Hematopoietic multipotent progenitor cell (in vitro differentiated cells): ENCODE data around the gene NTN5. TPM values are rescaled to one million over a fixed set of nuclear protein-coding genes. Genes with fewer than 3 reads are reported as not detected.

ENCODE experiments used
- DNase-seq, 3 donors: peaks; one replicate each; pipeline ENCODE4 v3.0.0-alpha.2; 2011 to 2015; ENCODE audit warnings: low read depth in 2 of 3, low spot score in 2 of 3
- total RNA-seq: library from RNA; depleted of rRNA; stranded (reverse); fragments of >200 nt; gene quantifications from one replicate; pipeline ENCODE4 v1.2.3, GENCODE V29; 2012

NTN5 gene
- total RNA-seq, 1 donor = 1.6 TPM

DNA sequence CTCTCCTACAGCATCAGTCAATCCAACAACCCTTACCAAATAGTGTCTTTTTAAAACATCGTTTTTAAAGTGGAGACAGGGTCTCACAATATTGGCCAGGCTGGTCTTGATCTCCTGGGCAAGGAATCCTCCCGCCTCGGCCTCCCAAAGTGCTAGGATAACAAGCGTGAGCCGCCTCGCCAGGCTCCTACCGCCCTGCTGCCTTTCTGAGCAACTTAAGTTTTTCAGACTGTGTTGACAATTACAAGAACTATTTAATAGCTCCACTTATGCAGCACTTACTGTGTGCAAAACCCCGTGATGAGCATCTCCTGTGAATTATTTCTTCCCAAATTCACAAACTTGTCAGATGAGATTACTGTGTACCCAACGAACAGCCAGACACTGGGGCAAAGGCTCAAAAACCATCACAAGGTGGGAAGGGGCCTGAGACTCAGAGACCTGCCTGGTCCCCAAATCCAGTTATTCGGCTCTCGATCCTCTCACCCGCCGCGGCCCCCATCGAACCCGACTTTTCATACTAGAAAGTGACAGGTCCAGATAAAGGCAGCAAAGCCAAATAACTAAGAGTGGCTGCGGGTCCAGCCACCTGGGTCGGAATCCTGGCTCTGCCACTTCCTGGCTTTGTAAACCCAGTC lies 54.4 kb downstream of the NTN5 start:
- DNase-seq = no peak

DNA sequence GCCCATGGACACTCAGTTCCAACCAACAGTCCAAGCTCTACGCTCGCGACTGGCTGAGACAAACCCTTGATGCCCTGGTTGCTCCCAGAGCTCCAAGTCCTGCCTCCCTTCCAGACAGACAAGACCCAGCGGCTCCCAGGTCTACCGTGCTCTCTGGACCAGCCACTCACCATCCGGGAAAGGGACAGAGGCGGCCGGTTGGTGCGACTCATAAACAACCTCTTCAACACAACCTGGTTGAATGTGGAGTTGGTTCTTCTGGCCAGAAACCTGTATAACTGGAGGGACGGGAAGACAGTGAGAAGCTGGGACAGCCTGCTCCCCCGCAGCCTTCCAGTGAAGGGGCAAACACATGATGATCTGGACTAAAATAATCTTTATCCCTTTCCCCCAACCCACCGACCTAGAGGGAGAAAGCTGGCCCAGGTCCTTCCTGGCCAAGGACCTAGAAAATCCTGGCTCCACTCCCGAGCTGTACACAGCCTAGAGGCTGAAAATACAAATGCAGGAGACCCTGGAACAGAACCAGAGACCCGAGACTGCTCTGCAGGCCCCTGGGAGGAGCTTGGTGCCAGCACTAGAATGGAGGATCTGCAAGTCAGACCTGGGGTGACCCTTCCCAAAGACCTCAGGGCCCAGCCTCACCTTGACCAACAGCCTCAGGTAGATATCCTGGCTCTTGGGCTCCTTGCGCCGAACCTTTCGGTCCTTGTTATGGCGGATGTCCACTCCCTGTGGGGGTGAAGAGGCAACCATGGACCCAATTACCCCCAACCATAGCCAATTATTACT lies 55.5 kb downstream of the NTN5 start:
- no peak for DNase-seq

- no peak for DNase-seq
Measured at GRCh38 chr19:48616491-48617056, 56.2 kb downstream of the NTN5 start.

DNA sequence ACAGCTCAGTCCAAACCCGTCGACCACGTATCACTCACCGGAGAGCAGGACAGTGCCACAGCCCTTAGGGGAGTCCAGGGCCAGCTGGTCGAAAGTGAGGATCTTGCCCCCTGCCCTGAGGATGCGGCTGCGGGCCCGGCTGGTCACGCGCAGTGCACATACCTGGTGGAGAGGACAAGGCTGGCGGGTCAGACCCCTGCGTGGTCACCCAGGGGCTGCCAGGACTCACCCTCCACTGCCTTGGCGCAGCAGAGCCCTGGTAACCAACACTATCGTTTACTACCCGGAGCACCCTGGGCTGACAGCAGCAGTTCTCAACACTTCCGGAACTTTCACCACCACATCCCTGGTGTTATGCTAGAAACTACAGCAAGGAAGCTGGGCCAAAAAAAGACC lies 56.8 kb downstream of the NTN5 start:
- DNase-seq = no peak

GRCh38 chr19:48615231-48616040 lies 57.4 kb downstream of the NTN5 start:
- no peak for DNase-seq

DNA sequence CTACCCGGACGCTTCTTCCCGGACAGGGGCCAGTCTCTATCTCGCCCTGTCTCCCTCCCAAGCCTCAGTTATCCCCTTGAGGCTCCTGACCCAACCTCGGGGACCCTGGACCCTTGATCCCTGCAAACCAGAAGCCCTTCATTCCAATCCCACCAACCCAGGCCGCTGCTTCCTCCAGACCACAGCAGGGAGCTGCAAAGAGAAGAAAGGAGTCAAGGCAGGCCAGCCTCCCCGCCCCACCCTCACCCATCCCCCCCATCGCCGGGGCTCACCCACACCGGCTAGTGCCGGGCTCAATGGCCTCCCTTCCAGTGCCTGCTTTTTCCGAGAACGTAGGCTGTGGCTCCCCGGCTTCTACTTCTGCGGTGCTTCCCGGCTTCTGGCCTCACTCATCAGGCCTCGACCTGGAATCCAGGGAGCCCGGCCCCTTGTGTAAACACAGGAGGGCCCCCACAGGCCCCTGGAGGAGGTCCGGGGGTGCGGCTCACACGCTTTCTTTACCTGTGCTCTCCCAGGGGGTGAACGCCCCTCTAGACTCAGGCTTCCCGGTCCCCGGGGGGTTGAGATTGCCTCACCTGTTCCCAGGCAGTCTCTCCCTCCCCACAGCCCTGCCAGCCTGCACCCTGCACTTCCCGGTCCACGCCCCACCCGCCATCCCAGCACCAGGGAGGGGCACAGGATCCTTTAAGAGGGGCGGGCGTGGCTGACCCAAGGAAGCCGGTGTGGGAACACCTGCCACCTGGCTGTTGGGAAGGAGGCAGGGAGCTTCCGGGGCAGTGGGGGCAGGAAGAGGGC lies 58.2 kb downstream of the NTN5 start, which contains the start of gene FAM83E:
FAM83E (minus strand) TSS at position 641 of the 795 bp plus-strand sequence. CDS start 1,704 bp downstream, outside the sequence.
- no peak for DNase-seq

- DNase-seq = no peak
Measured at GRCh38 chr19:48613852-48614435, 58.9 kb downstream of the NTN5 start.

GRCh38 chr19:48613024-48613851 lies 59.6 kb downstream of the NTN5 start:
- DNase-seq = no peak

DNA sequence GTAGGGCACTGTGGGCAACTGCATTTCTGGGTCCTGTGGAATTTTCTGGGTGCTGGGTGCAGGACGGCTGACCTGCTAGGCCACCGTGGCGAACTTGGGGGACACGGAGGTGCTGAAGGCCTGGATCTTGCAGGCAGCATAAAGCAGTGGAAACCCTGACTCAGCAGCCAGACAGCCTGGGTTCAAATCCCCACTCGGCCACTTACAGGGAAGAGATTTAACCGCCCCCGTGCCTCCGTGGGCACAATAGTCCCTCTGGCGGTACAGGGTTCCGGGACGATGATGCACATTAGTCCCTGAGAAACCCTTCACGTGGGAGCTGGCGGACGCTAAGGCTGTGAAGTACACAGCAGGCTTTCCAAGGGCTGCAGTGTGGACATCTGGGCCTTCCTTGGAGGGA lies 60.9 kb downstream of the NTN5 start:
- no peak for DNase-seq

Other genes starting within 250 kb of the NTN5 start
- 41.2 TPM for gene GRWD1, start 227.0 kb downstream of the NTN5 start, total RNA-seq
- gene KCNJ14, start 217.4 kb downstream of the NTN5 start, total RNA-seq = 1.6 TPM
- gene CYTH2, start 203.6 kb downstream of the NTN5 start, total RNA-seq = 62.7 TPM
- 0.54 TPM for gene LMTK3, start 161.2 kb downstream of the NTN5 start, total RNA-seq
- gene SULT2B1, start 120.8 kb downstream of the NTN5 start, total RNA-seq = not detected
- gene SPACA4, start 66.3 kb downstream of the NTN5 start, total RNA-seq = not detected
- 3.2 TPM for gene FAM83E, start 57.9 kb downstream of the NTN5 start, total RNA-seq
- gene RPL18, start 53.8 kb downstream of the NTN5 start, total RNA-seq = 4,879 TPM
- gene SPHK2, start 53.5 kb downstream of the NTN5 start, total RNA-seq = 10.0 TPM
- gene DBP, start 35.6 kb downstream of the NTN5 start, total RNA-seq = 9.4 TPM
- 2.4 TPM for gene CA11, start 26.8 kb downstream of the NTN5 start, total RNA-seq
- under 0.01 TPM for gene FUT2, start 23.0 kb upstream of the NTN5 start, total RNA-seq
- 1.1 TPM for gene MAMSTR, start 46.7 kb upstream of the NTN5 start, total RNA-seq
- gene RASIP1, start 67.6 kb upstream of the NTN5 start, total RNA-seq = 0.54 TPM
- gene IZUMO1, start 73.9 kb upstream of the NTN5 start, total RNA-seq = under 0.01 TPM
- gene FUT1, start 79.6 kb upstream of the NTN5 start, total RNA-seq = 1.6 TPM
- gene FGF21, start 82.5 kb upstream of the NTN5 start, total RNA-seq = not detected
- gene BCAT2, start 138.0 kb upstream of the NTN5 start, total RNA-seq = 41.7 TPM
- 2.4 TPM for gene HSD17B14, start 163.5 kb upstream of the NTN5 start, total RNA-seq
- gene PLEKHA4, start 195.6 kb upstream of the NTN5 start, total RNA-seq = 10.8 TPM
- gene PPP1R15A, start 199.4 kb upstream of the NTN5 start, total RNA-seq = 156 TPM
- under 0.01 TPM for gene TULP2, start 225.7 kb upstream of the NTN5 start, total RNA-seq
- 235 TPM for gene NUCB1, start 227.3 kb upstream of the NTN5 start, total RNA-seq